LNCaP clone FGC (cell line): ENCODE measurements around the gene LYSMD1.

Source experiments
- DNase-seq: peaks from one replicate; pipeline ENCODE4 v3.0.0-alpha.2; 2011; ENCODE audit warnings: low read depth
- H3K4me3 ChIP-seq: 2 replicates; pipeline ENCODE4 v1.5.1; 2011; ENCODE audit warnings: mild to moderate bottlenecking, low read depth, low read length, control low read depth
- TF ChIP-seq, protein P1 (sequence below): IDR thresholded peaks from 2 replicates; pipeline ENCODE4 v1.5.1; 2012; ENCODE audit warnings: mild to moderate bottlenecking; ENCODE audit not compliant: control insufficient read depth, insufficient read depth; ENCODE audit errors: extremely low read depth

Gene LYSMD1

DNA sequence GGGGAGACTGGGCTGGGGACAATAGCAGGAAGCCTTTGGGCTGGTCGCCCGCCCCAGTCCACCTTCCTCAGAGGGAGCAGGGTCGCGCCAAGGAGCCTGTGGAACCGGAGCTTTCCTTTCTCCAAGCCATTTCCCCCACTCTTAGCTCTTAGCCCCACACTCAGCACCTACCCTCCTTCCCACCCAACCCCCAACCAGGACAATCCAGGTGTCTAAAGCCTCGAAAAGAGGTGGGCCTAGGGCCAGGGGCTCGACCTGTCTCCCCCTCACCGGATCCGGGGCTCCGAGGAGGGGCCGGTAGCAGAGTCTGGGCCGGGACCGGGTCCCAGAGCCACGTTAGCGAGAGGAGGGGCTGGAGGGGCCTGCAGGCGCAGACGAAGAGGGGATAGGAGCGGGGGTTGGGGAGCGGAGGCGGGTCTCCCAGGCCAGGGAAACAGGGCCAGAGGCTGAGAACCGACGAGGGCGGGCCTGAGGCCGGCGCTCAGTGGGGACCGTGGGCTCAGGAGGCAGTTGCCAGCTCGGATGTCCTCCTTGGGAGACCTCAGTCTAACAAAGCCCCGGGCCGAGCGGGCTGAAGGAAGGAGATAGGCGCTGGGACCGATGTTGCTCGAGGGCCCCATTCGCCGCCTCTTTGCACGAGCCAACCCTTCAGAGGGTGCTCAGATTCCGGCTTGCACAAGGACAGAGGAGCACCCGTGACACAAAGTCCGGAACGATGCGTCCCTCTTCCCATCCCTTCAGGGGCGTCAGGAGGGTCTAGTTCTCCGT lies 20.2 kb downstream of the LYSMD1 start:
- TF ChIP-seq, protein P1, sequence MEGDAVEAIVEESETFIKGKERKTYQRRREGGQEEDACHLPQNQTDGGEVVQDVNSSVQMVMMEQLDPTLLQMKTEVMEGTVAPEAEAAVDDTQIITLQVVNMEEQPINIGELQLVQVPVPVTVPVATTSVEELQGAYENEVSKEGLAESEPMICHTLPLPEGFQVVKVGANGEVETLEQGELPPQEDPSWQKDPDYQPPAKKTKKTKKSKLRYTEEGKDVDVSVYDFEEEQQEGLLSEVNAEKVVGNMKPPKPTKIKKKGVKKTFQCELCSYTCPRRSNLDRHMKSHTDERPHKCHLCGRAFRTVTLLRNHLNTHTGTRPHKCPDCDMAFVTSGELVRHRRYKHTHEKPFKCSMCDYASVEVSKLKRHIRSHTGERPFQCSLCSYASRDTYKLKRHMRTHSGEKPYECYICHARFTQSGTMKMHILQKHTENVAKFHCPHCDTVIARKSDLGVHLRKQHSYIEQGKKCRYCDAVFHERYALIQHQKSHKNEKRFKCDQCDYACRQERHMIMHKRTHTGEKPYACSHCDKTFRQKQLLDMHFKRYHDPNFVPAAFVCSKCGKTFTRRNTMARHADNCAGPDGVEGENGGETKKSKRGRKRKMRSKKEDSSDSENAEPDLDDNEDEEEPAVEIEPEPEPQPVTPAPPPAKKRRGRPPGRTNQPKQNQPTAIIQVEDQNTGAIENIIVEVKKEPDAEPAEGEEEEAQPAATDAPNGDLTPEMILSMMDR: no peak
- DNase-seq: no peak
- peak overlapping the region; percentile 64 for H3K4me3 ChIP-seq

DNA sequence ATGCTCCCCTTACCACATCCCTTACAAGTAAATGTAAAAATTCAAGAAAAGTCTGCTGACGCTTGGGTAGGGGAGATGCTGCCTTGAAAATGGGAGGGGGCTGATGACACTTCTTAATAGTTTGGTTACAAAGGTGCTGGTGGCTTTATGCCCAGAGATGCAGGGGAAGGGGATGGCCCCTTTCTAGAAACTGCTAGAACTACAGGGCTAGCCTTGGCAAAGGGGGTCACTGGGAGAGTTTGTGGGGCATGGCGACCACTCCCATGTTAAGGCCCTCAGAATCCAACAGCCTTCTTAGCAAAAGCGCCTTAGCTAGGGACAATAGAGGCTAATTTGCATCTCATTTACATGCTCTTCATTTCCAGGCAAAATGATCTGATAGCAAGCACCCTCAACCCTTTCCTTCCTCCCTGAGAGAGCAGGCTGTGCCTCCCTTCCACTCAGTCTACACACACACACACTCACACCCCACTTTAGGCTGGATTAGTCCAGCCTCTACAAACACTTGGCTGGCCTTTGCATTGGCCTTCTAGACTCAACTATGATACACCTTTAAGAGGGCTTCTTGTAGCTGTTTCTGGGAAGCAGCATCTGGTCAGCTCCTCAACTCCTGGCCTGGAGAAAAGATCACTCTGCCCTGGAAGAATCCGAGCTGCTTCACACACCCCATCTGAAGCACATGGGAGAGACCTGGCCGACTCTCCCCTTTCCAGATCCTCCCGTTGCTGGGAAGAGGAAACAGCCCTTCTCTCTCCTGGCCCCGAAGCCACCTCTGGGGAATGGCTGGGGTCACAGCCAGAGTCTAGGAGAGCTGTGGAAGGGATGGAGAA lies 21.0 kb downstream of the LYSMD1 start:
- H3K4me3 ChIP-seq: no peak overlapping the region
- TF ChIP-seq, protein P1: no peak
- no peak for DNase-seq

DNA sequence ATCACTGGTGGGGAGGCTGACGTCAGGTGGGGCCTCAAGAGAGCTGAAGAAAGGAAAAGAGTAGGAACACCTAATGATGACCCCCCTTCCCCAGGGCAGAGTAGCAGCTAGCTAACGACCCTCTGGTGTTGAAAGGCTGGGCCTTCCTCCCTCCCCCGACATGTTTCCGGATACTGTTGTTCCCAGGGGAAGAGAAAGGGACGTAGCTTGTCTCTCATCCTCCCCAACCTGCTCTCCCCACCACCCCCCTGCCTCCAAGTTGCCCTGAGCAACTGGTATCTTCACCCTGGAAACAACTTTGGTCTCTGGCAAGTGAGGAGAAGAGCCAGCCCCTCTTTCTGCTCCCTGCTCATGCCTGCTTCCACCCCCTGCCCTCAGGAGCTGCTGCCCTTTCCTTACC lies 21.7 kb downstream of the LYSMD1 start:
- H3K4me3 ChIP-seq: no peak overlapping the region
- DNase-seq: no peak
- TF ChIP-seq, protein P1: no peak

DNA sequence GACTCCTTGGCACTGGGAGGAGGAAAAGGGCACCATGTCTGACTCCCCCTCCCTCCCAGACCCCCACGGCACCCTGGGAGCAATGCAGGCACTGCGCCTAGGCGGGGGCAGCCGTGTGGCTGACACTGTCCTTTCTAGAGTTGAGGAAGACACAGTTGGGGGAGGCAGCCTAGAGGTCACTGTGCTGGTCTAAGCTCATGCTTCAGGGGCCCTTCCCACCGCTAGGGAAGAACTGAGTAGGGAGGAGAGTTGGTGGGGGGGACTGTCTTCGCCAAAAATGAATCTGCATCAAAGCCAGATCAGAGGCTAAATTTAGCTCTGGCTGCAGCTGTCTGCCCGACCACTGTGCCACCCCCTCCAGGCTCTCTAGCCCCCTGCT lies 22.7 kb downstream of the LYSMD1 start:
- TF ChIP-seq, protein P1: no peak
- H3K4me3 ChIP-seq: no peak overlapping the region
- DNase-seq: no peak

DNA sequence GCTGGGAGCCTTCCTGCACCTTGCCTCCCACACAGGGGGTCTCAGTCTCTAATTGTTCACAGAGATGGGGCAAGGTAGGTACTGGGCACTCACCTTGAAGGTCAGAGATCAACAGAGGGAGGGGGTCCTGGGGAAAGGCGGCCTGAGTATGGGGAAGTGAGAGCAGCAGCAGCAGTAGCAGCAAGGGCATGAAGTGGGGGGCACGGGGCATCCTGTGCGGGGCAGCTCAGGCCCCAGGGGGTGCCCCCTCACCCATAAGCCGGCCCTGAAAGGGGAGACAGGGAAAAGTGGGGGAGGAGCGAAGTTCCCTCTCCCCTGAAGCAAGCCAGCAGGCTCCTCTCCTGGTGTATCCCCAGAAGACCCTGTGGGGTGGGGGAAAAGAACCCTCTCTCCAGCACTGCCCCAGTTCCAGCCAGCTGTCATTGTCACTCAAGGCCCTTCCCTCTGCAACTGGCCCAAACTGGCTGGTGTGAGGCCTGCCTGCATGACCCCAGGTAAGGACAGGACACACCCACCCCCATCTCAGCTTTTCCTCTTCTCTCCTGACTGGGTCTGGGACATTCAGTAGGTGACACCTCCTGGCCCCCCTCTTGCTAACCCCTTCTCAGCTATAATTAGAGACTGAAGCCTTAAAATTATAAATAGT lies 23.2 kb downstream of the LYSMD1 start:
- TF ChIP-seq, protein P1: no peak
- no peak for DNase-seq
- H3K4me3 ChIP-seq: no peak overlapping the region

DNA sequence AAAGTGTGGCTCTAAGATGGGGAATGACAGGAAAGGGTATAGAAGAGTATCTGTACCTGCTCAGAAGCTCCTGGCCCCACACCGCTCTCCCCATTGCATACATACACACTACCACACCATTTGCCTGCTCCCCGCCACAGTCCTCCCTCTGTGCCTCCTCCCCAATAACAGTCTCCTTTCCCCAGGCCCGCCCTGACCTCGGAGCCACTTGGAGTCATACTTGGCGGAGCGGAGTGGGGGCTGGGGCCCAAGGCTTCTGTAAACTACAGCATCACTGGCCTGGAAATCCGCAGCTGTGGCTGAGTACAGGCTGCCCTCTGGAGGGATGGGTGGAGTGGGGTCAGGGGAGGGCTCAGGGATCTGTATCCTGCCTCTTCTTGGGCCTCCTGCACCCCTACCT lies 27.9 kb downstream of the LYSMD1 start:
- no peak for DNase-seq
- TF ChIP-seq, protein P1: no peak
- H3K4me3 ChIP-seq: no peak overlapping the region
